ENCODE data around the gene PIK3AP1. TPM values are rescaled to one million over a fixed set of nuclear protein-coding genes. Genes with fewer than 3 reads are reported as not detected.

The PIK3AP1 gene
- polyA plus RNA-seq, 2 of the 4 experiments (the other 2 are of a cell fraction): 1.6 to 3.2 TPM

DNA sequence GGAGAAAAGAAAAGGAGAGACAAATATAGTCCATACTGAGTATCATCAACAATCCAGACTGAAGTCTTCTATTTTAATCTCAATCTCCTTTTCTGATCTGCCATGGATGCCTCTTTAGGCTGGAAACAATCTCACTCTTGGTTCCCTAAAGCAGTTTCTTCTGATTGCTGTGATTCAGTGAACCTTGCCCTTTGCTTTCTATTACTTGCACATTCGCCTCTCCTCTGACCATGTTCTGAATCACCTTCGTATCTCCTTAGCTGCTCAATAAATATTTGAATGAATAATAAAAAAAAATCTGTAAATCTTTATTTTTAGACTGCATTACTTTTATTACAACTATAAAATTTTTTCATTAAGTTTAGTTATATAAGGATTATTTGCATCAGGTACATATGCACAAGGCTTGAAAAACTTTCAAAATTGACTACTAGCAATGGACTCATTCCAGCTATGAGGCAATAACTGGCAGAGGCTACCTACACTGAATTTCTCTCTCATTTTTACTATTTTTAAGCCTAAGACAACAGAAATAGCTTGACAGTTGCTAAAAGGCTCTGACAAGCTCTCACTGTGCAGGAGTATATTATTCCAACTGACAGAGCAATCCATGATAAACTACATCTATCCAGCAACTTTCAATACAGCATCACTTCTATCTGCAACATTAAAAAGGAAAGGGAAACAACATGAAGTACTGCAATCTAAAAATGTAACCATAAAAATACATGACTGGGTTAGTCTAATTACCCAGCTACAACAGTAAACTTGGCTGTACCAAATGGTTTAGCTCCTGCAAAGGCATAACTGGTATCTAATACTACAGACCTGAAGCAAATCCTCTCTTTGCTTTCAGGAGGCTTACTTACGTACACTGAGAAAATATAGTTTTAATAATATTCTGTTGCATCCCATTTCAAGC lies 159.1 kb downstream of the PIK3AP1 start:
- ATAC-seq (peak; percentile 24 to 49; a peak in 2 of 6 replicates), DNase-seq (ENCODE audit: low read depth in 1 of 2, low spot score in 1 of 2) (no peak), FAIRE-seq (no peak)
- Histone ChIP-seq H3K9me3 (no peaks in the 10 kb centered on the region), H3K4me3 (no peak overlapping the region), H3K4me1 (peaks cover 16% of the 10 kb centered on the region), H3K4me2 (peak overlapping the region; percentile 23), H3K27ac (no peak overlapping the region)
- POLR2A ChIA-PET: no interaction called here
- TF ChIP-seq, protein P1, sequence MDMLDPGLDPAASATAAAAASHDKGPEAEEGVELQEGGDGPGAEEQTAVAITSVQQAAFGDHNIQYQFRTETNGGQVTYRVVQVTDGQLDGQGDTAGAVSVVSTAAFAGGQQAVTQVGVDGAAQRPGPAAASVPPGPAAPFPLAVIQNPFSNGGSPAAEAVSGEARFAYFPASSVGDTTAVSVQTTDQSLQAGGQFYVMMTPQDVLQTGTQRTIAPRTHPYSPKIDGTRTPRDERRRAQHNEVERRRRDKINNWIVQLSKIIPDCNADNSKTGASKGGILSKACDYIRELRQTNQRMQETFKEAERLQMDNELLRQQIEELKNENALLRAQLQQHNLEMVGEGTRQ (IDR thresholded peaks at IDR 0.05): no peak
- TF ChIP-seq HDAC2 (IDR thresholded peaks at IDR 0.05) (no peak), CEBPB (IDR thresholded peaks at IDR 0.05) (peak in 1 of 2 experiments; percentile 22; a peak in 1 of 4 replicates), MAFK (IDR thresholded peaks at IDR 0.05; ENCODE audit: partially characterized antibody) (no peak), TP53 (CRISPR knock-in tag; IDR thresholded peaks at IDR 0.05) (no peak), EP300 (IDR thresholded peaks at IDR 0.05) (no peak)
- TF ChIP-seq, protein P2, sequence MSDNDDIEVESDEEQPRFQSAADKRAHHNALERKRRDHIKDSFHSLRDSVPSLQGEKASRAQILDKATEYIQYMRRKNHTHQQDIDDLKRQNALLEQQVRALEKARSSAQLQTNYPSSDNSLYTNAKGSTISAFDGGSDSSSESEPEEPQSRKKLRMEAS (IDR thresholded peaks at IDR 0.05): no peak
- TF ChIP-seq, protein P3, sequence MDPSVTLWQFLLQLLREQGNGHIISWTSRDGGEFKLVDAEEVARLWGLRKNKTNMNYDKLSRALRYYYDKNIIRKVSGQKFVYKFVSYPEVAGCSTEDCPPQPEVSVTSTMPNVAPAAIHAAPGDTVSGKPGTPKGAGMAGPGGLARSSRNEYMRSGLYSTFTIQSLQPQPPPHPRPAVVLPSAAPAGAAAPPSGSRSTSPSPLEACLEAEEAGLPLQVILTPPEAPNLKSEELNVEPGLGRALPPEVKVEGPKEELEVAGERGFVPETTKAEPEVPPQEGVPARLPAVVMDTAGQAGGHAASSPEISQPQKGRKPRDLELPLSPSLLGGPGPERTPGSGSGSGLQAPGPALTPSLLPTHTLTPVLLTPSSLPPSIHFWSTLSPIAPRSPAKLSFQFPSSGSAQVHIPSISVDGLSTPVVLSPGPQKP (IDR thresholded peaks at IDR 0.05; ENCODE audit: low read depth, low read length): no peak
- CTCF ChIA-PET: interaction anchor here (1.0 to 1.1 kb wide), 2 partner anchors 51 to 165 kb away, joined by 3 to 4 read pairs; no protein-coding TSS in a partner anchor
- WGBS (ENCODE audit: missing lambda C conversion rate): 67% methylated on average over 3 of the region's 3 CpGs

DNA sequence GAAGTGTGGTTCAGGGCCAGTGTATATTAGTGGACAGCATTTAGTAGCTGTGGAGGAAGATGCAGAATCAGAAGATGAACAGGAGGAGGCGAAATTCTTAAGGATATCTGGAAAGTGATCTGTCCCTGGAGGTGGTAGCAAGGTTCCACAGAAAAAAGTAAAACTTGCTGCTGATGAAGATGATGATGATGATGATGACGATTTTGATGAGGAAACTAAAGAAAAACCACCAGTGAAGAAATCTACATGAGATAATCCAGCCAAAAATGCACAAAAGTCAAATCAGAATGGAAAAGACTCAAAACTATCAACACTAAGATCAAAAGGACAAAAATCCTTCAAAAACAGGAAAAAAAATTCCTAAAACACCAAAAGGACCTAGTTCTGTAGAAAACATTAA lies 159.8 kb downstream of the PIK3AP1 start:
- peaks cover 9% of the 10 kb centered on the region for H3K4me1 ChIP-seq
- POLR2A ChIA-PET: no interaction called here
- no peak for DNase-seq (ENCODE audit: low read depth in 1 of 2, low spot score in 1 of 2)
- CTCF ChIA-PET: interaction anchor here (1.2 kb wide), 1 partner anchor 47 kb away, joined by 3 read pairs; the partner anchor contains the start of gene TLL2
- TF ChIP-seq ESRRA (IDR thresholded peaks at IDR 0.05; ENCODE audit: borderline replicate concordance, low read length) (no peak), KDM1A (IDR thresholded peaks at IDR 0.05; ENCODE audit: low read depth) (no peak)
- FAIRE-seq: no peak
- no peaks in the 10 kb centered on the region for H3K9me3 ChIP-seq
- ATAC-seq: no peak
- 88% methylated on average over 2 of the region's 2 CpGs for WGBS (ENCODE audit: missing lambda C conversion rate)
- H3K4me2 ChIP-seq: peak overlapping the region; percentile 23; the same call in 2 of the 3 replicates
- no peak overlapping the region for H3K4me3 ChIP-seq
- H3K27ac ChIP-seq: no peak overlapping the region

DNA sequence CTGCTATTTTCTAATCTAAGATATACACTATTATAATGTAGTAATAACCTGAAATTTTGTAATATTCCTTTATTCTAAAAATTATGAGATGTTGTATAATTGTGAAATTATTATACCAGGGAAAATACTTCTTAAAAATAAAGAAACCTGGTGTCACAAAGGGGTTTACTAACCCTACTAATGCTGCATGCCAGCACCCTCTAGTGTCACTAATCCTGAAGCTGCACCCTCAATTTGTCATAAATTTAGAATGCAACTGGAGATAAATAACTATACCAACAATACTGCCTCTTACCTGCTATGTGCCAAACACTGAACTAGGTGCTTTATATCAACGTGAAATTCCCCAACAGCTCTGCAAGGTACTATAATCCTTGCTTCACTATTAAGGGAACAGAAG lies 164.3 kb downstream of the PIK3AP1 start:
- 85% methylated on average over 1 of the region's 1 CpG for WGBS (ENCODE audit: missing lambda C conversion rate)
- POLR2A ChIA-PET: no interaction called here
- no peak overlapping the region for H3K4me3 ChIP-seq
- ATAC-seq (peak; percentile 66 to 67; a peak in 3 of 6 replicates), DNase-seq (ENCODE audit: low read depth in 1 of 2, low spot score in 1 of 2) (no peak), FAIRE-seq (peak; percentile 18)
- no peaks in the 10 kb centered on the region for H3K4me1 ChIP-seq
- no peaks in the 10 kb centered on the region for H3K9me3 ChIP-seq
- no peak overlapping the region for H3K4me2 ChIP-seq
- H3K27ac ChIP-seq: no peak overlapping the region
- TF ChIP-seq, protein P4, sequence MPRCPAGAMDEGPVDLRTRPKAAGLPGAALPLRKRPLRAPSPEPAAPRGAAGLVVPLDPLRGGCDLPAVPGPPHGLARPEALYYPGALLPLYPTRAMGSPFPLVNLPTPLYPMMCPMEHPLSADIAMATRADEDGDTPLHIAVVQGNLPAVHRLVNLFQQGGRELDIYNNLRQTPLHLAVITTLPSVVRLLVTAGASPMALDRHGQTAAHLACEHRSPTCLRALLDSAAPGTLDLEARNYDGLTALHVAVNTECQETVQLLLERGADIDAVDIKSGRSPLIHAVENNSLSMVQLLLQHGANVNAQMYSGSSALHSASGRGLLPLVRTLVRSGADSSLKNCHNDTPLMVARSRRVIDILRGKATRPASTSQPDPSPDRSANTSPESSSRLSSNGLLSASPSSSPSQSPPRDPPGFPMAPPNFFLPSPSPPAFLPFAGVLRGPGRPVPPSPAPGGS (IDR thresholded peaks at IDR 0.05): no peak
- TF ChIP-seq CEBPB (IDR thresholded peaks at IDR 0.05) (no peak), NR3C1 (IDR thresholded peaks at IDR 0.05) (no peak), RAD21 (conservative IDR thresholded peaks at IDR 0.05 in 1 of 2, IDR thresholded peaks at IDR 0.05 in 1 of 2) (peak; percentile 26 to 42; a peak in 3 of 5 replicates), SREBF2 (IDR thresholded peaks at IDR 0.05) (no peak), NPAS2 (CRISPR knock-in tag; IDR thresholded peaks at IDR 0.05; ENCODE audit: borderline replicate concordance) (no peak), RNF2 (IDR thresholded peaks at IDR 0.05; ENCODE audit: borderline replicate concordance, low read depth) (no peak), KDM5A (IDR thresholded peaks at IDR 0.05) (no peak), MAFK (IDR thresholded peaks at IDR 0.05; ENCODE audit: partially characterized antibody) (no peak), SMC3 (IDR thresholded peaks at IDR 0.05) (0 out of 3 replicates have a peak, but pooled peaks have one; percentile 19), NFE2L2 (conservative IDR thresholded peaks at IDR 0.05; ENCODE audit: low read length) (no peak)
- TF ChIP-seq, protein P5, sequence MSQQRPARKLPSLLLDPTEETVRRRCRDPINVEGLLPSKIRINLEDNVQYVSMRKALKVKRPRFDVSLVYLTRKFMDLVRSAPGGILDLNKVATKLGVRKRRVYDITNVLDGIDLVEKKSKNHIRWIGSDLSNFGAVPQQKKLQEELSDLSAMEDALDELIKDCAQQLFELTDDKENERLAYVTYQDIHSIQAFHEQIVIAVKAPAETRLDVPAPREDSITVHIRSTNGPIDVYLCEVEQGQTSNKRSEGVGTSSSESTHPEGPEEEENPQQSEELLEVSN (IDR thresholded peaks at IDR 0.05; ENCODE audit: borderline replicate concordance, low read depth): no peak
- TF ChIP-seq, protein P6, sequence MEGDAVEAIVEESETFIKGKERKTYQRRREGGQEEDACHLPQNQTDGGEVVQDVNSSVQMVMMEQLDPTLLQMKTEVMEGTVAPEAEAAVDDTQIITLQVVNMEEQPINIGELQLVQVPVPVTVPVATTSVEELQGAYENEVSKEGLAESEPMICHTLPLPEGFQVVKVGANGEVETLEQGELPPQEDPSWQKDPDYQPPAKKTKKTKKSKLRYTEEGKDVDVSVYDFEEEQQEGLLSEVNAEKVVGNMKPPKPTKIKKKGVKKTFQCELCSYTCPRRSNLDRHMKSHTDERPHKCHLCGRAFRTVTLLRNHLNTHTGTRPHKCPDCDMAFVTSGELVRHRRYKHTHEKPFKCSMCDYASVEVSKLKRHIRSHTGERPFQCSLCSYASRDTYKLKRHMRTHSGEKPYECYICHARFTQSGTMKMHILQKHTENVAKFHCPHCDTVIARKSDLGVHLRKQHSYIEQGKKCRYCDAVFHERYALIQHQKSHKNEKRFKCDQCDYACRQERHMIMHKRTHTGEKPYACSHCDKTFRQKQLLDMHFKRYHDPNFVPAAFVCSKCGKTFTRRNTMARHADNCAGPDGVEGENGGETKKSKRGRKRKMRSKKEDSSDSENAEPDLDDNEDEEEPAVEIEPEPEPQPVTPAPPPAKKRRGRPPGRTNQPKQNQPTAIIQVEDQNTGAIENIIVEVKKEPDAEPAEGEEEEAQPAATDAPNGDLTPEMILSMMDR (IDR thresholded peaks at IDR 0.05): peak; percentile 43; the same call in 2 of the 3 replicates
- CTCF ChIA-PET: interaction anchor here (0.6 to 1.9 kb wide), 9 partner anchors 9 to 190 kb away, joined by 3 to 6 read pairs (median 4); partner anchors contain the start of gene TLL2
